GM12878 (cell line): ENCODE results near the gene BNC2. TPM values are rescaled to one million over a fixed set of nuclear protein-coding genes. Genes with fewer than 3 reads are reported as not detected.

Source experiments
- ATAC-seq: fragments of 200-7000 bp; cut with Tn5 transposase; 3 replicates; pipeline ENCODE4 v1.9.1; 2020; ENCODE audit warnings: mild to moderate bottlenecking, moderate library complexity
- BruUV-seq: library from RNA; stranded (reverse); fragments of 400-500 nt; replicated peaks from 2 replicates; lab custom pipeline; 2021; lab: Mats Ljungman, UMichigan
- CTCF ChIA-PET: fragments of 300-600 bp; sonication (Branson Sonifier 250); formaldehyde crosslinking; extraction: SDS; loops from one replicate; lab custom pipeline; 2021; ENCODE audit warnings: inconsistent platforms; lab: Yijun Ruan, JAX
- POLR2A ChIA-PET: fragments of 350-600 bp; formaldehyde crosslinking; extraction: SDS; loops from one replicate; lab custom pipeline; 2021; ENCODE audit warnings: inconsistent platforms; lab: Charles Lee
- RAD21 ChIA-PET: fragments of 300-600 bp; sonication (Branson Sonifier 250); formaldehyde crosslinking; loops from one replicate; lab custom pipeline; 2023; ENCODE audit warnings: antibody characterized with exemption; ENCODE audit not compliant: unreplicated experiment; lab: Charles Lee
- SMC1A ChIA-PET: fragments of 300-600 bp; sonication (Branson Sonifier 250); formaldehyde crosslinking; loops from one replicate; lab custom pipeline; 2023; ENCODE audit not compliant: unreplicated experiment, uncharacterized antibody; lab: Charles Lee
- DNase-seq: peaks from one replicate; pipeline ENCODE4 v3.0.0-alpha.2; 2011; ENCODE audit warnings: low read depth, low spot score
- FAIRE-seq: peaks from 3 replicates; lab custom pipeline; 2011; peaks lifted over from hg19 to GRCh38; lab: Jason Lieb, UNC
- H2AFZ ChIP-seq: 2 replicates; pipeline ENCODE4 v1.6.0; 2011; ENCODE audit warnings: low read depth, low read length, control low read depth; ENCODE audit not compliant: control insufficient read depth
- H3K27ac ChIP-seq: 2 replicates; pipeline ENCODE4 v1.5.1; 2011; ENCODE audit warnings: control low read depth; ENCODE audit not compliant: control insufficient read depth, insufficient read depth
- H3K27me3 ChIP-seq, 2 experiments: replicated peaks in 1 of 2; 2 replicates each; pipeline versions ENCODE4 v1.6.0 to v1.6.1; 2011; ENCODE audit warnings: low read length in 1 of 2; ENCODE audit not compliant: control insufficient read depth in 2 of 2, insufficient read depth in 2 of 2
- H3K36me3 ChIP-seq, 2 experiments: 2 replicates each; pipeline ENCODE4 v1.5.1; 2011; ENCODE audit warnings: low read length in 1 of 2; ENCODE audit not compliant: control insufficient read depth in 2 of 2, insufficient read depth in 2 of 2
- H3K4me1 ChIP-seq: 2 replicates; pipeline ENCODE4 v1.6.1; 2011; ENCODE audit warnings: mild to moderate bottlenecking, low read length, moderate library complexity, mixed read lengths; ENCODE audit not compliant: control insufficient read depth, insufficient read depth
- H3K4me2 ChIP-seq: 2 replicates; pipeline ENCODE4 v1.6.0; 2011; ENCODE audit warnings: control low read depth; ENCODE audit not compliant: control insufficient read depth, insufficient read depth
- H3K4me3 ChIP-seq: fragments of 200-600 bp; sonication (generic); 2 replicates; pipeline ENCODE4 v1.5.1; 2016
- H3K79me2 ChIP-seq: 2 replicates; pipeline ENCODE4 v1.6.0; 2011; ENCODE audit warnings: low read length; ENCODE audit not compliant: control insufficient read depth, insufficient read depth
- H3K9ac ChIP-seq: 2 replicates; pipeline ENCODE4 v1.8.0; 2011; ENCODE audit warnings: low read length, control low read depth, mixed read lengths; ENCODE audit not compliant: control insufficient read depth, insufficient read depth
- H3K9me3 ChIP-seq: replicated peaks from 3 replicates; pipeline ENCODE4 v1.5.1; 2011; ENCODE audit warnings: mild to moderate bottlenecking, low read length; ENCODE audit not compliant: control insufficient read depth, insufficient read depth
- H4K20me1 ChIP-seq: 2 replicates; pipeline ENCODE4 v1.6.0; 2011; ENCODE audit not compliant: control insufficient read depth, insufficient read depth
- IKZF1 ChIP-seq: fragments of 450-650 bp; conservative IDR thresholded peaks from 2 replicates; pipeline ENCODE4 v1.6.1; 2017; ENCODE audit warnings: antibody characterized with exemption, mild to moderate bottlenecking
- IRF4 ChIP-seq: IDR thresholded peaks from 2 replicates; pipeline ENCODE4 v1.6.1; 2011; ENCODE audit warnings: low read depth, low read length
- ZNF207 ChIP-seq: fragments of 450-650 bp; IDR thresholded peaks from 2 replicates; pipeline ENCODE4 v1.6.1; 2014; ENCODE audit warnings: antibody characterized with exemption, mild to moderate bottlenecking, borderline replicate concordance
- WGBS: methylation state at CpG from one replicate; pipeline ENCODE4 v1.1.6; 2016; ENCODE audit warnings: low lambda C conversion rate; ENCODE audit not compliant: insufficient replicate concordance, insufficient coverage; ENCODE audit errors: missing lambda C conversion rate; 5-methylcytosine and 5-hydroxymethylcytosine counted together
- in situ Hi-C: fragments of 300-500 bp; cut with MboI; formaldehyde crosslinking; loops from 9 replicates; pipeline ENCODE4 v1.14.3; 2018; ENCODE audit warnings: mixed read lengths
- intact Hi-C: fragments of 100-400 bp; cut with micrococcal nuclease; formaldehyde crosslinking; loops from one replicate; pipeline ENCODE4 v1.14.2; 2022; ENCODE audit not compliant: unreplicated experiment
- polyA plus RNA-seq, 11 experiments: library from polyadenylated mRNA; depleted of rRNA in 4 of 11; unstranded in 6 of 11; stranded (reverse) in 5 of 11; fragments of >200 nt; fragmentation: Nextera tagmentation in 4 of 11; fragmentation: Illumina TruSeq in 1 of 11; extraction: Ambion mirVana in 4 of 11; extraction: Trizol in 1 of 11; gene quantifications; 1 replicate in 1 of 11; 2 replicates in 10 of 11; pipeline versions ENCODE4 v1.2.1 to v1.2.3, GENCODE V29; 2011 to 2016; ENCODE audit warnings: inconsistent platforms in 2 of 11, missing spikeins in 2 of 11, low read depth in 1 of 11
- total RNA-seq, 4 experiments: library from RNA; depleted of rRNA in 3 of 4; stranded (reverse); fragments of >200 nt in 3 of 4; fragmentation: Illumina TruSeq in 1 of 4; extraction: Trizol in 1 of 4; gene quantifications; 2 replicates each; pipeline versions ENCODE4 v1.2.1 to v1.2.3, GENCODE V29; 2013 to 2021

BNC2 gene
- total and polyA plus RNA-seq, 10 of the 15 experiments (the other 5 are each of a cell fraction or from before 2014, with no cell fraction given): 0.05 to 14.5 (median 0.26) TPM

GRCh38 chr9:16505199-16505598, 365.3 kb downstream of the BNC2 start:
- Histone ChIP-seq H3K4me2 (no peak overlapping the region), H3K4me1 (no peaks in the 10 kb centered on the region), H3K27ac (no peak overlapping the region), H2AFZ (no peak overlapping the region)
- DNase-seq: no peak
- SMC1A ChIA-PET: interaction anchor here (0.8 to 2.3 kb wide), 16 partner anchors 10 to 164 kb away, joined by 3 to 10 read pairs (median 4); no protein-coding TSS in a partner anchor
- no peak for TF ChIP-seq ZNF207
- TF ChIP-seq, all 136 proteins: peak for 0
- in situ Hi-C loops (no loop called here), intact Hi-C loops (no loop called here)
- CTCF ChIA-PET: interaction anchor here (1.3 kb wide), 1 partner anchor 22 kb away, joined by 3 read pairs; no protein-coding TSS in a partner anchor
- Histone ChIP-seq H4K20me1 (no peaks in the 10 kb centered on the region), H3K9ac (no peak overlapping the region), H3K36me3 (no peaks in the 10 kb centered on the region), H3K9me3 (no peaks in the 10 kb centered on the region), H3K27me3 (no peaks in the 10 kb centered on the region), H3K79me2 (no peaks in the 10 kb centered on the region), H3K4me3 (no peak overlapping the region)
- FAIRE-seq (no peak), ATAC-seq (no peak)
- RAD21 ChIA-PET: interaction anchor here (1.0 to 2.1 kb wide), 3 partner anchors 19 to 46 kb away, joined by 3 to 11 read pairs (median 4); no protein-coding TSS in a partner anchor
- POLR2A ChIA-PET: no interaction called here
- no TSS peak for BruUV-seq
- WGBS: 2% methylated on average over 2 of the region's 2 CpGs

GRCh38 chr9:16501726-16502125, 368.7 kb downstream of the BNC2 start:
- Histone ChIP-seq H3K4me3 (no peak overlapping the region), H3K79me2 (no peaks in the 10 kb centered on the region), H3K27me3 (no peaks in the 10 kb centered on the region), H3K9ac (no peak overlapping the region), H3K4me2 (no peak overlapping the region), H3K27ac (no peak overlapping the region), H4K20me1 (no peaks in the 10 kb centered on the region), H2AFZ (no peak overlapping the region), H3K36me3 (no peaks in the 10 kb centered on the region), H3K9me3 (no peaks in the 10 kb centered on the region), H3K4me1 (no peaks in the 10 kb centered on the region)
- RAD21 ChIA-PET: interaction anchor here (1.0 kb wide), 1 partner anchor 9 kb away, joined by 3 read pairs; no protein-coding TSS in a partner anchor
- SMC1A ChIA-PET: interaction anchor here (0.8 to 1.2 kb wide), 4 partner anchors 9 to 306 kb away, joined by 4 to 5 read pairs (median 4); no protein-coding TSS in a partner anchor
- TF ChIP-seq IRF4 (no peak), IKZF1 (no peak)
- in situ Hi-C loops: no loop called here
- no TSS peak for BruUV-seq
- CTCF ChIA-PET: interaction anchor here (3.3 kb wide), 1 partner anchor 9 kb away, joined by 9 read pairs; no protein-coding TSS in a partner anchor
- ATAC-seq: no peak
- no peak for FAIRE-seq
- intact Hi-C loops: no loop called here
- 18% methylated on average over 2 of the region's 2 CpGs for WGBS
- DNase-seq: no peak
- POLR2A ChIA-PET: interaction anchor here (1.7 kb wide), 1 partner anchor 20 kb away, joined by 4 read pairs; no protein-coding TSS in a partner anchor
